ENCODE data around the gene ERG. TPM values are rescaled to one million over a fixed set of nuclear protein-coding genes. Genes with fewer than 3 reads are reported as not detected.

ERG gene
- total RNA-seq, 2 donors from 2014 or later = not detected

DNA sequence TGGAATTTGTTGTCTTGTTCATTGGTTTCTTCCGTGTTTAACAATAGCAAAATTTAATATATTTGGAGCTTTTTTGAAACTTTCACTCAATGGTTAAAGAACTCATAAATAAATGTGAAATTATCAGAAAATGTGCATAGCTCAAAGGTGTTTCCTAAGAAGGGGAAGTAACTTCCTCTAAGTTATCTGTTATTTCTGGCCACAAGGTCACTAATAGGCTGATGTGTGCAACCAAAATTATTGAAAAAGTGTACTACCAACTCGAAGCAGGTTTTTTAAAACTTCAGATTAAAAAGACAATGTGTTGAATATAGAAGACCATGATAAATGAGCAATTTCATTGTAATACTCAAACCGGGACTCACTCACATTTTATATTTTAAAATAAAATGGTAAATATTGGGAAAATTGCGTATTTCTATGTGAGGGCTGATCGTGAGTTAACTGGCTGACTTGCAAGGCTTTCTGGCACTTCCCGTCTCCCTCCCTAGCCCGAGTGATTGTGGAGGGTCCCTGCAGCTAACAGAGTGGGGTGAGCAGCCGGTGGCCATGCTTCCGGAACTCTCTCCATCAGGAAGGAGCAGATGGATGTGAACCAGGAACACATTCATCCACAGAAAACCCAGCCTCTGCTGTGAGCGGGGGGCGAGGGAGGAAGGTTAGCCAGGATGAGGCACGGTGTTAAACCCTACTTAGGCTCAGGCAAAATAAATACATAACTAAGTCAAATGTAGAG lies 96.9 kb downstream of the ERG start:
- Mint-ChIP-seq H3K9me3 (no peaks in the 10 kb centered on the region), H3K27ac (no peak overlapping the region)

DNA sequence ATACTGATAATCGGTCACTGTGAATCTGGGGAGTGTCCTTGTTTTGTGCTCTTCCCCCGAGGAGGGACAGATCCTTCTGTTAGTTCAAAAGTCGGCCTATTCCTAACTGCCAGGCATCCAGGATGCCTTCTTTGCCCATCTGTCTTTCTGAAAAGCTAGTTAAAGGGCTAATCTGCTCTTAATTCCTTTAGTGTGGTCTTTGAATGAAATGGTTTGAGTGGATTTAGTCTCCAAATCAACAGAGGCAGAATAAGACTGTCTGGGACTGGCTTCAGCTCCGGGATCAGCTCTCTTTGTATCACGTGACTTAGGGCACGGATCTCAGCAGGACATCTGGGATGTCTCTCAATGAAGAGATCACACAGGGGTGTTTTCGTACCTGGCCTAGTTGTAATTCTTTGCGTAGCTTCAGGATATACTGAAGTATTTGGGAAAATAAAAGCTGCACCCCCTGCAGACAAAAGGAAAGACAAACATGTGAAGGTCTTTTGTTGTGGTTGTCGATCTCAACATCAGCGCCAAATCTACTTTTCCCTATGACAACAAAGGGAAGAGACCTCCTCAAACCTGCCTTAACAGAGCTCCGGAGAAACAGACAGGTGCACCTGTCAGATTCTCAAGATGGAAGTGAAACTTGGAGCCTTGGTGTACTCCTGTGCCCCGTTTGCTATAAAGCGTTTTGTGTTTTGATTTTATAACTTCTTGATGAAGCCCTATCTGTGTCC lies 97.9 kb downstream of the ERG start:
- no peak for ATAC-seq
- Mint-ChIP-seq H3K27ac (no peak overlapping the region), H3K27me3 (peaks cover 12 to 27% of the 10 kb centered on the region in 2 donors), H3K4me1 (ENCODE audit: low read depth in 2 of 2) (no peaks in the 10 kb centered on the region), H3K4me3 (no peak overlapping the region), H3K9me3 (no peaks in the 10 kb centered on the region), H3K36me3 (no peaks in the 10 kb centered on the region)
- no peak for DNase-seq (ENCODE audit: low spot score)

More for the DNA sequence above, 96.9 kb downstream of the ERG start:
- Mint-ChIP-seq H3K4me3 (no peak overlapping the region), H3K4me1 (ENCODE audit: low read depth in 2 of 2) (no peaks in the 10 kb centered on the region), H3K27me3 (peaks cover 5 to 27% of the 10 kb centered on the region in 2 donors), H3K36me3 (no peaks in the 10 kb centered on the region)
- ATAC-seq = no peak
- no peak for DNase-seq (ENCODE audit: low spot score)

DNA sequence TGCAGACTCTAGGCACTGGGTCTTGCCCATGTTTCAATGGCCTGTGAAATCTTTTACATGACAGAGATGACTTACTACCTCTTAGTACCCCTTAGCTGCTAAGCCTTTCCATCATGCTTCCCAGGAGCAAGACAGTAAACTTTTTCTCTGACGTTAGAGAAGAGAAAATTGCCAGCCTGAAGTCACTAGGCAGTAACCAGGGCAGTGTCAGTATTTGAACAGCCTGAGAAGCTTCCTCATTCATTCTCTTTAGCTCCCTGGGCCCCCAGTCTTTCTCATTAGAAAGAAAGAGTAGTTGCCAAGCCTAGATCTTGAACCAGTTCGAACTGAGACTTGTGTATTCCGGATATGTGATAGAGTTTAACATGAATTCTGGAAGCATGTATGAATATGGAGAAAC lies 99.2 kb downstream of the ERG start:
- DNase-seq (ENCODE audit: low spot score) (no peak), ATAC-seq (no peak)
- H3K4me3 Mint-ChIP-seq = no peak overlapping the region
- peaks cover 16 to 22% of the 10 kb centered on the region in 2 donors for H3K27me3 Mint-ChIP-seq
- H3K27ac Mint-ChIP-seq = no peak overlapping the region
- no peaks in the 10 kb centered on the region for H3K36me3 Mint-ChIP-seq
- no peaks in the 10 kb centered on the region for H3K9me3 Mint-ChIP-seq
- H3K4me1 Mint-ChIP-seq (ENCODE audit: low read depth in 2 of 2) = no peaks in the 10 kb centered on the region

DNA sequence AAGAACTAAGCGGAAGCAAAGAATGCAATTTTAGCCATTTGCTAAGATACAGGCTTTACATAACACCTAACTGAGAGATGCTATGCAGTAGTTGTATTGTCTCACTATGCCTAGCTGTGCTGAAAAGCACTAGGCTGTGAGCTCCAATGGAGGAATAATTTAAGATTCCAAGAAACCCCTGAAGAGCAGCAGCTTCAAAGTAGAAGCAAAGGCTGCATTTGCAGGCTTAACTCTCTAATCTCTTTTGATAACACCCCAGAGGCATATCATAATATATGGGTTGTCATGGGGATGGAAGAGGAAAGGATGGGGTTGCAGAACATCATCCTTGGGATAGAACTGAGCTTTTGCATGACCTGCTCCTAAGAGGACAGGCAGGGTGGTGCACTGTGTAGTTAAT lies 102.0 kb downstream of the ERG start:
- peaks cover 22 to 24% of the 10 kb centered on the region in 2 donors for H3K27me3 Mint-ChIP-seq
- H3K4me3 Mint-ChIP-seq = no peak overlapping the region
- H3K36me3 Mint-ChIP-seq = no peaks in the 10 kb centered on the region
- H3K4me1 Mint-ChIP-seq (ENCODE audit: low read depth in 2 of 2) = no peaks in the 10 kb centered on the region
- ATAC-seq (no peak), DNase-seq (ENCODE audit: low spot score) (no peak)
- H3K9me3 Mint-ChIP-seq = no peaks in the 10 kb centered on the region
- no peak overlapping the region for H3K27ac Mint-ChIP-seq

DNA sequence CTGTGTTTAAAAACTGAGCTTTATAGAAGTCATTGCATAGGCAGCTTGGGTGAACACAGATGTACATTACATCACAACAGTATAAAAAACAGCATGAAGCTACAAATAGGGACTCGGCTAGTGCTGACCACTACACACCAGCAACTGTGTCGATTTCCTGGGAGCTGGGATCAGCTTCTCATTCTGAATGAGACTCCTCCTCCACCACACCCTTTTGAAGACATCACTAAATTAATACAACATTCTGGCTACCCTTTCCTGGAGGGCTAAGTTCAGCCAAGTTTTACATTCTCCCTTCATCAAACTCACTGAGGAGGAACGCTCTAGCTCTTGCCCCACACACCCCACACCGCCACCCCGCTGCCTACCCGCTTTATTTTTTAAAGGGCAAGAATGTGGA lies 102.7 kb downstream of the ERG start:
- Mint-ChIP-seq H3K27ac (no peak overlapping the region), H3K36me3 (no peaks in the 10 kb centered on the region), H3K9me3 (no peaks in the 10 kb centered on the region), H3K27me3 (peaks cover 19 to 24% of the 10 kb centered on the region in 2 donors), H3K4me1 (ENCODE audit: low read depth in 2 of 2) (no peaks in the 10 kb centered on the region), H3K4me3 (no peak overlapping the region)
- ATAC-seq (peak in 1 of 2 donors; percentile 20), DNase-seq (ENCODE audit: low spot score) (no peak)

DNA sequence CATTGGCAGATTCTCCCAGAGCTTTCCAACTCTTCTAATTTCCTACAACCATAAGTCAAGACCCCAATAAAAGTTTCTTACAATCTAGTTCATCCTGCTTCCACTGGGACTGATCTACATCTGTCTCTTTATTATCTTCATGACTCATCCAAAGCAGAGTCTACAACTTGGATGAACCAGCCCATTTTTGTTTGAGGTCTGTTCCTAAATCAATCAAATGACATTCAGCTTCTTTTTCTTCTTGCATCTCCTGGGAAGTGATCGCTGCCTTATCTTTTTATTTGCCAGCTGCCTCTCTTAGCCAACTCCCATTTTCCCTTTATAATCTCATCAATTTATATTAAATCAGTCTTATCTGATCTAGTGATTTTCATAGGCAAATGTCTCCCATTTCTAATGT lies 105.6 kb downstream of the ERG start:
- ATAC-seq (no peak), DNase-seq (ENCODE audit: low spot score) (no peak)
- H3K9me3 Mint-ChIP-seq = no peaks in the 10 kb centered on the region
- H3K27me3 Mint-ChIP-seq = peaks cover 16 to 24% of the 10 kb centered on the region in 2 donors
- no peak overlapping the region for H3K27ac Mint-ChIP-seq
- no peak overlapping the region for H3K4me3 Mint-ChIP-seq
- no peaks in the 10 kb centered on the region for H3K4me1 Mint-ChIP-seq (ENCODE audit: low read depth in 2 of 2)
- H3K36me3 Mint-ChIP-seq = no peaks in the 10 kb centered on the region

DNA sequence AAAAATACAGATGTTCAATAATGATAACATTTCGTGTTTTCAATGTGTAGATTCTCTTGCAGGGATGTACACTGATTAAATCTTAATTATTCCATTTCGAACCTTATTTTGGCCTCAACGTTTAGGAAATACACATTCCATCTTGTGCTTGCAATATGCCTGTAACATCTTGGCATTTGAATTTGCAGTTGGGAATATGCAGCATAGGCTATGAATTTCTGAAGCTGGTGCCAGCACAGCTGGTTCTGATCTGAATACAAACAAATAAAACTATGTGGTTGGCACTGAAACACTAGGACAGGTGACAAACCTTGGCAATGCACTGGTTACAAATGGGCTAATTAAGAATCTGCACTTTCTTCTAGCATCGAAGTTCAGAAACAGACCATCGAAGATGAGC lies 108.4 kb downstream of the ERG start:
- H3K4me3 Mint-ChIP-seq = no peak overlapping the region
- ATAC-seq (no peak), DNase-seq (ENCODE audit: low spot score) (no peak)
- H3K27ac Mint-ChIP-seq = no peak overlapping the region
- no peaks in the 10 kb centered on the region for H3K36me3 Mint-ChIP-seq
- H3K4me1 Mint-ChIP-seq (ENCODE audit: low read depth in 2 of 2) = no peaks in the 10 kb centered on the region
- H3K27me3 Mint-ChIP-seq = peaks cover 15 to 21% of the 10 kb centered on the region in 2 donors
- no peaks in the 10 kb centered on the region for H3K9me3 Mint-ChIP-seq

DNA sequence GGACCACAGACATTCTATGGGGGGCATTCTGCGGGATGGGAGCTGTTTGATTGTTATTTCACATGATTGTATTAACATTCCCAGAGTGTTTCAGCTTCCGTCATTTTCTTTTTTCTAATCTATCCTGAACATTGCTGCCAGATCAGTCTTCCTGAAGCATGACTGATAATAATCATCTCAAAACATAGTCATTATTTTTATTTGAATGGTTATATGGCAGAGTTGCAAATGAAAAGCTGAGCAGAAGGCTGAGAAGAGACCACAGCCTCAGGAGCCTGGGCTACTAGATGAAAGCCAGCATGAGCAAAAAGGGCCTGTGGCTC lies 109.0 kb downstream of the ERG start:
- H3K4me3 Mint-ChIP-seq = no peak overlapping the region
- H3K27me3 Mint-ChIP-seq = peaks cover 15 to 22% of the 10 kb centered on the region in 2 donors
- ATAC-seq (no peak), DNase-seq (ENCODE audit: low spot score) (no peak)
- H3K36me3 Mint-ChIP-seq = no peaks in the 10 kb centered on the region
- H3K9me3 Mint-ChIP-seq = no peaks in the 10 kb centered on the region
- no peak overlapping the region for H3K27ac Mint-ChIP-seq
- H3K4me1 Mint-ChIP-seq (ENCODE audit: low read depth in 2 of 2) = no peaks in the 10 kb centered on the region

DNA sequence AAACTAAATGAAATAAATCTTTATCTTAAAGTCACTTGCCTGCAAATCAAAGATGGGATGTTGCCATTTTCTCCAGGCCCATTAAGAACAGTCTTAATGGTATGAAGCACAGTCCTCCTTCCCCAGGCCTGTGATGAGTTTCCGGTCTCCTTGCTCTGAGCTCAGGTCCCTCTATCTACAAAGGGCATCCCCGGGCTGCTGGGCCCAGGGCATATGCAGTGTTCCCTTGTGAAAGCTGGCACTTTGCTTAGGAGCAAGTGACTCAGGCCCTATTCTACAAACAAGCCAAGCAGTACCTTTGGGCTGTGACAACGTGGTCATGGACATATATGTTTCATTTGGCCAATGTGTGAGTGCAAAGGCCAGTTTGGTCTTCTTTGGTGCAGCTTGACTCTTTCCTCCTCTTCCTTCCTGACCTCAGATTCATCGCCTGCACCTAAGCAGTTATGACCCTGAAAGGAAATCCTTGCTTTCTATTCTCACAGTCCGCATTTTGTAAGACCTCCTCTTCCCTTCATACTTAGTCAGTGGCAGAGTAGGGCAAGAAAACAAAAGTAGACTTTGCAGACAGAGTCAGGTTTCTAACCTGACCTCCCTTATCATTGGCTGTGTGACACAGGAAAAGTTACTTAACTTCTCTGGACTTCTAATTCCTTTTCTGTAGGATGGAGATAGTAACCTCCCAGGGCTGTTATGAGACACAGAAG lies 109.5 kb downstream of the ERG start:
- peaks cover 15 to 21% of the 10 kb centered on the region in 2 donors for H3K27me3 Mint-ChIP-seq
- no peak for DNase-seq (ENCODE audit: low spot score)
- H3K27ac Mint-ChIP-seq = no peak overlapping the region
- H3K36me3 Mint-ChIP-seq = no peaks in the 10 kb centered on the region
- H3K9me3 Mint-ChIP-seq = no peaks in the 10 kb centered on the region
- no peaks in the 10 kb centered on the region for H3K4me1 Mint-ChIP-seq (ENCODE audit: low read depth in 2 of 2)
- ATAC-seq = no peak
- no peak overlapping the region for H3K4me3 Mint-ChIP-seq

DNA sequence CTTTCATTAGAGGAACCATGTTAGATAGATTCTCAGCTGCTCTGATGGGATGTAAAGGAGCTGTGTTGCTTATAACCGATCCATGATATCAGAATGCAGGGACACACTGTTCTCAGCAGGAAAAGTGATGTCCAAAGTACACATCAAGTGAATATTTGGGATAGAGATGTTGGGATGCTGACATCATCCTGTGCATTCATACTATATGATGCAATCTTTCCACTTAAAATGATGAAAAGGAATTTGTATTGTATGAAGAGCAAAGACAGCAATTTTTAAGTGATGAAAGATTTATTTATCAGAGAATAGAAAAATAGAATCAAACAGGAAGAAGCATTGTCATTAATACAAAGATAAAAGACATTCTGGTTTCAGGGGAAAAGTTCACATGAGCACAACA lies 110.1 kb downstream of the ERG start:
- no peaks in the 10 kb centered on the region for H3K4me1 Mint-ChIP-seq (ENCODE audit: low read depth in 2 of 2)
- H3K27ac Mint-ChIP-seq = no peak overlapping the region
- ATAC-seq = no peak
- H3K9me3 Mint-ChIP-seq = no peaks in the 10 kb centered on the region
- DNase-seq (ENCODE audit: low spot score) = no peak
- no peaks in the 10 kb centered on the region for H3K36me3 Mint-ChIP-seq
- peaks cover 16 to 20% of the 10 kb centered on the region in 2 donors for H3K27me3 Mint-ChIP-seq
- H3K4me3 Mint-ChIP-seq = no peak overlapping the region

DNA sequence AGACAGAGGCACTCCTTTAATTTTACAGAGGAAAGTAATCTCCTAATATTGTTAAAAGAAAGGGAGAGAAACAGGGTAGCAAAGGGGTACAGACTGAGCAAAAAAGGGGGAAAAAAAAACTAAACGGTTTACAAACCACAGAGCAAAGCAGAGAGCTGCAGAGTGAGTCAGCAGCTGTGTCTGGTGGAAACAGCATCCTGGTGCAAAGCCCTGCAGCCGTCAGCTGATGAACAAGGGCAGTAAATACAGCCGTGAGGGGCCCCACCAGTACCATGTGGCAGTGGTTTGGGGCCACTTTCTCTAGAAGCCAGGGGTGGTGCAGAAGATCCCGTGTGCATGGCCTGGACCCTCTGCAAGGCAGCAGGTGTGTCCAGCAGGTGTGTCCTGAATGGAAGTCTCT lies 111.3 kb downstream of the ERG start:
- Mint-ChIP-seq H3K9me3 (no peaks in the 10 kb centered on the region), H3K4me1 (ENCODE audit: low read depth in 2 of 2) (no peaks in the 10 kb centered on the region), H3K36me3 (no peaks in the 10 kb centered on the region), H3K27ac (no peak overlapping the region), H3K27me3 (peaks cover 18 to 23% of the 10 kb centered on the region in 2 donors), H3K4me3 (no peak overlapping the region)
- DNase-seq (ENCODE audit: low spot score) (no peak), ATAC-seq (peak in 1 of 2 donors; percentile 38)

DNA sequence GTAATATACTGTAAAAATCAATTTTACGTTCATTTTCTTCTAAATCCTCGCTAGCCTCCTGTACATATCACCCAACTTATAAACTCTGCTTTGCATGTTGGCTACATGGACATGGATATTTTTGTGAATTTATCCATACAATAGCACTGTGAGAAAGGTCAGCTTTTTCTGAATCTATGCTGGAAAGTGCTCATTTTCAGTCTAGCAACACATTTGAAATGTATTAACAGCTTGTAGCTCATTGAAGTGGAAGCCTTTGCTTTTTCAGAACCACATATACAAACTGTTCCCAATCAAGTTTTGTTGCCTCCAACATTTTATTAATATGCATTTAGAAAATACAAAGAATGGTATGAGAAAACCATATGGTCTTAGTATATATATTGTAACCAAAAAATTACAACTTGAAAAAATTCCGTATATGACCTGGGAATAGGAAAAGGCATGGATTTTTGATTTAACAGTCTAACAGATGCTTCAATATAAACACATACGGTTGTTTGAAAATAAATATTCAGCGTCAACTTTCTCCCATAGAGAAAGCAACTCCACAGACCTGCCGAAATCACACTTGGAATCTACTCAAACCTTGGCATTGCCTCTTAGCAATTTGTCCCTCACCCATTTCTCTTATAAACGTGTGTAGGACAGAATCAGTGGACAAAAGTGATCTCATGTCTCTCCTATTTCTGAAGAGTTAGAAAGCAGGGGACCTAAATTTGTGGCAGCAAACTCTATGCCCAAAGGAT lies 112.7 kb downstream of the ERG start:
- ATAC-seq (no peak), DNase-seq (ENCODE audit: low spot score) (no peak)
- Mint-ChIP-seq H3K36me3 (no peaks in the 10 kb centered on the region), H3K27ac (no peak overlapping the region), H3K27me3 (peaks cover 18 to 23% of the 10 kb centered on the region in 2 donors), H3K4me3 (no peak overlapping the region), H3K9me3 (no peaks in the 10 kb centered on the region), H3K4me1 (ENCODE audit: low read depth in 2 of 2) (no peaks in the 10 kb centered on the region)

DNA sequence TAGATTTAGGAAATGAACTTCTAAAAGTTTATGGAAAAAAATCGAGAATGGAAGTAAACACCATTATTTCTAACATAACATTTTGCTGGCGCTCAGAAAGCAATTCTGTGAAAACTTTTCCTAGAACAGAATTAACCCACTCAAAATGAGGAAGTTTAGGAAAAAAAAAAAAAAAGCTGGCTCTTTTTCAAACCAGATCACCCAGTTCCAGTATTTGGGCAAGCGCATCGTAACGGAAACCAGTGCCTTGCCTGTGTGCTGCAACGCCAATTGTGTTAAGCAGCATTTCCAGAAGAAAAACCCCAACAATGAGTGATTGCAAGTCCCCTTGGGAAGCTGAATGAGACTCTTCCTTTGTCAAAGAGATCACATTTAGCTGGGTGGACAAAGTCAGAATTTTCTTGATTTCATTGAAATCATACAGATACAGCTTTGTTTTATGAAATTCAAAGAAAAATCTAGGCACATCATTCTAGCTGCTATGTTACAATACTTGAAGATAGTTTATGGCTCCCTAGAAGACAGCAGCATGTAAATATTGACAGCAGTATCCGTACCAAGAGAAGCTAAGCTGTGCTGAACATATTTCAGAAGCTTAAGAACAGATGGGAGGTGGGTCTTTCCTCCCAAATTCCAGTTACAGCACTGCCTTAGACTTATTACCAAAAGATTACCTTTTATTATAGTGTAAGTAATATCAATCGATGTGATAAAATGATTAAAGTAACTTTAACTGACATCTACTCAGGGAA lies 113.4 kb downstream of the ERG start:
- no peak overlapping the region for H3K4me3 Mint-ChIP-seq
- ATAC-seq (no peak), DNase-seq (ENCODE audit: low spot score) (no peak)
- H3K36me3 Mint-ChIP-seq = no peaks in the 10 kb centered on the region
- H3K27ac Mint-ChIP-seq = no peak overlapping the region
- H3K9me3 Mint-ChIP-seq = no peaks in the 10 kb centered on the region
- H3K4me1 Mint-ChIP-seq (ENCODE audit: low read depth in 2 of 2) = no peaks in the 10 kb centered on the region
- H3K27me3 Mint-ChIP-seq = peaks cover 18 to 23% of the 10 kb centered on the region in 2 donors
